Activated CD8-positive, alpha-beta memory T cell treated with anti-CD3 and anti-CD28 coated beads, Interleukin-2, amount 10 ng/mL, durations not matched to agents 7 days and 5 days (primary cell): Measurements from ENCODE around the gene SLC16A12. TPM values are rescaled to one million over a fixed set of nuclear protein-coding genes. Genes with fewer than 3 reads are reported as not detected.
"Not testable (repeated sequence)": the region's sequence is repeated elsewhere in the genome, so short reads cannot be mapped to it uniquely, and the experiment has no call there.

Experiments
- ATAC-seq: fragments of 150-1000 bp; cut with Tn5 transposase; one replicate; pipeline ENCODE4 v1.10.0; 2021; ENCODE audit warnings: moderate library complexity
- CTCF ChIA-PET: fragments of 350-600 bp; sonication (Branson Sonifier 250); formaldehyde crosslinking; loops from one replicate; lab custom pipeline; 2021; ENCODE audit warnings: antibody characterized with exemption; lab: Charles Lee
- DNase-seq: peaks from one replicate; pipeline ENCODE4 v3.0.0-alpha.2; 2020
- H3K27ac Mint-ChIP-seq: one replicate; pipeline ENCODE4 v1.8.0; 2021; ENCODE audit warnings: mild to moderate bottlenecking, mixed read lengths
- H3K27me3 Mint-ChIP-seq: one replicate; pipeline ENCODE4 v1.8.0; 2021; ENCODE audit warnings: mixed read lengths
- H3K36me3 Mint-ChIP-seq: one replicate; pipeline ENCODE4 v1.8.0; 2021; ENCODE audit warnings: mild to moderate bottlenecking, mixed read lengths
- H3K4me1 Mint-ChIP-seq: one replicate; pipeline ENCODE4 v1.8.0; 2021; ENCODE audit warnings: mixed read lengths
- H3K4me3 Mint-ChIP-seq: one replicate; pipeline ENCODE4 v1.8.0; 2021; ENCODE audit warnings: mild to moderate bottlenecking, moderate library complexity, mixed read lengths
- H3K9me3 Mint-ChIP-seq: one replicate; pipeline ENCODE4 v1.8.0; 2022; ENCODE audit warnings: low read depth, mixed read lengths
- total RNA-seq, 2 experiments: library from RNA; stranded (reverse); gene quantifications; one replicate each; pipeline ENCODE4 v1.2.3, GENCODE V29; 2021

SLC16A12 gene
- total RNA-seq, 2 experiments from 2014 or later: not detected

- CTCF ChIA-PET: no interaction called here
- no peak for ATAC-seq
Measured at GRCh38 chr10:89537364-89537763, 2.0 kb upstream of the SLC16A12 start.

GRCh38 chr10:89536013-89536354 is 590 bp upstream of the SLC16A12 start:
- no peak overlapping the region for H3K4me3 Mint-ChIP-seq
- DNase-seq: no peak
- H3K9me3 Mint-ChIP-seq: no peaks in the 10 kb centered on the region
- peaks cover 1% of the 10 kb centered on the region for H3K36me3 Mint-ChIP-seq
- H3K4me1 Mint-ChIP-seq: peaks cover 11% of the 10 kb centered on the region
- no peak for ATAC-seq
- peaks cover 75% of the 10 kb centered on the region for H3K27me3 Mint-ChIP-seq
- no peak overlapping the region for H3K27ac Mint-ChIP-seq
- CTCF ChIA-PET: no interaction called here

More at GRCh38 chr10:89537364-89537763, 2.0 kb upstream of the SLC16A12 start:
- H3K27ac Mint-ChIP-seq: no peak overlapping the region
- H3K4me3 Mint-ChIP-seq: no peak overlapping the region
- H3K27me3 Mint-ChIP-seq: peaks cover 65% of the 10 kb centered on the region
- no peak for DNase-seq
- peaks cover 1% of the 10 kb centered on the region for H3K36me3 Mint-ChIP-seq
- H3K9me3 Mint-ChIP-seq: no peaks in the 10 kb centered on the region
- peaks cover 7% of the 10 kb centered on the region for H3K4me1 Mint-ChIP-seq

- H3K9me3 Mint-ChIP-seq: no peaks in the 10 kb centered on the region
- H3K36me3 Mint-ChIP-seq: peaks cover 1% of the 10 kb centered on the region
- H3K4me3 Mint-ChIP-seq: no peak overlapping the region
- DNase-seq: no peak
- H3K27ac Mint-ChIP-seq: no peak overlapping the region
- CTCF ChIA-PET: interaction anchor here (1.1 kb wide), 1 partner anchor 28 kb away, joined by 3 read pairs; no protein-coding TSS in a partner anchor
- H3K27me3 Mint-ChIP-seq: peaks cover 75% of the 10 kb centered on the region
- H3K4me1 Mint-ChIP-seq: peaks cover 11% of the 10 kb centered on the region
- ATAC-seq: no peak
Measured at GRCh38 chr10:89534826-89535166, 598 bp downstream of the SLC16A12 start.

GRCh38 chr10:89532476-89532875 is 2.9 kb downstream of the SLC16A12 start:
- Mint-ChIP-seq H3K27me3 (peaks cover 72% of the 10 kb centered on the region), H3K4me3 (no peak overlapping the region), H3K27ac (no peak overlapping the region), H3K36me3 (peaks cover 1% of the 10 kb centered on the region), H3K4me1 (peaks cover 11% of the 10 kb centered on the region), H3K9me3 (no peaks in the 10 kb centered on the region)
- ATAC-seq: no peak
- no peak for DNase-seq
- CTCF ChIA-PET: no interaction called here

- Mint-ChIP-seq H3K27ac (no peak overlapping the region), H3K27me3 (peaks cover 66% of the 10 kb centered on the region), H3K4me1 (peaks cover 11% of the 10 kb centered on the region), H3K36me3 (peaks cover 1% of the 10 kb centered on the region), H3K9me3 (no peaks in the 10 kb centered on the region), H3K4me3 (no peak overlapping the region)
- DNase-seq (no peak), ATAC-seq (peak; percentile 49)
- CTCF ChIA-PET: no interaction called here
Measured at GRCh38 chr10:89531359-89531758, 4.0 kb downstream of the SLC16A12 start.

- H3K27me3 Mint-ChIP-seq: peaks cover 56% of the 10 kb centered on the region
- CTCF ChIA-PET: interaction anchor here (0.9 kb wide), 1 partner anchor 9 kb away, joined by 3 read pairs; no protein-coding TSS in a partner anchor
Measured at GRCh38 chr10:89529711-89530110, 5.7 kb downstream of the SLC16A12 start.

GRCh38 chr10:89526358-89526757 is 9.0 kb downstream of the SLC16A12 start:
- Mint-ChIP-seq H3K4me1 (peaks cover 2% of the 10 kb centered on the region), H3K4me3 (no peak overlapping the region), H3K27ac (no peak overlapping the region), H3K9me3 (no peaks in the 10 kb centered on the region), H3K36me3 (no peaks in the 10 kb centered on the region), H3K27me3 (peaks cover 31% of the 10 kb centered on the region)
- ATAC-seq (no peak), DNase-seq (no peak)
- CTCF ChIA-PET: no interaction called here

More at GRCh38 chr10:89529711-89530110, 5.7 kb downstream of the SLC16A12 start:
- not testable (repeated sequence) for H3K9me3 Mint-ChIP-seq, DNase-seq, H3K27ac Mint-ChIP-seq, H3K36me3 Mint-ChIP-seq, ATAC-seq, H3K4me1 Mint-ChIP-seq, H3K4me3 Mint-ChIP-seq

- Mint-ChIP-seq H3K36me3 (no peaks in the 10 kb centered on the region), H3K27ac (no peak overlapping the region), H3K4me1 (no peaks in the 10 kb centered on the region), H3K4me3 (no peak overlapping the region), H3K9me3 (no peaks in the 10 kb centered on the region), H3K27me3 (peaks cover 30% of the 10 kb centered on the region)
- DNase-seq: no peak
- CTCF ChIA-PET: no interaction called here
- ATAC-seq: no peak
Measured at GRCh38 chr10:89525556-89525955, 9.8 kb downstream of the SLC16A12 start.

GRCh38 chr10:89524279-89524678 is 11.1 kb downstream of the SLC16A12 start:
- Mint-ChIP-seq H3K4me3 (no peak overlapping the region), H3K27ac (no peak overlapping the region), H3K27me3 (peaks cover 29% of the 10 kb centered on the region), H3K9me3 (no peaks in the 10 kb centered on the region), H3K36me3 (no peaks in the 10 kb centered on the region), H3K4me1 (no peaks in the 10 kb centered on the region)
- ATAC-seq (no peak), DNase-seq (no peak)
- CTCF ChIA-PET: no interaction called here

GRCh38 chr10:89523274-89523673 is 12.1 kb downstream of the SLC16A12 start:
- no peaks in the 10 kb centered on the region for H3K4me1 Mint-ChIP-seq
- no peaks in the 10 kb centered on the region for H3K36me3 Mint-ChIP-seq
- no peak overlapping the region for H3K27ac Mint-ChIP-seq
- H3K4me3 Mint-ChIP-seq: no peak overlapping the region
- CTCF ChIA-PET: no interaction called here
- no peaks in the 10 kb centered on the region for H3K9me3 Mint-ChIP-seq
- ATAC-seq (no peak), DNase-seq (no peak)
- H3K27me3 Mint-ChIP-seq: peaks cover 23% of the 10 kb centered on the region

- CTCF ChIA-PET: no interaction called here
- no peak overlapping the region for H3K27ac Mint-ChIP-seq
Measured at GRCh38 chr10:89522463-89522862, 12.9 kb downstream of the SLC16A12 start.

GRCh38 chr10:89521368-89521767 is 14.0 kb downstream of the SLC16A12 start:
- no peak for ATAC-seq
- Mint-ChIP-seq H3K4me1 (no peaks in the 10 kb centered on the region), H3K27ac (no peak overlapping the region), H3K4me3 (no peak overlapping the region), H3K36me3 (no peaks in the 10 kb centered on the region), H3K9me3 (no peaks in the 10 kb centered on the region), H3K27me3 (peaks cover 16% of the 10 kb centered on the region)
- no peak for DNase-seq
- CTCF ChIA-PET: interaction anchor here (1.7 kb wide), 1 partner anchor 8 kb away, joined by 3 read pairs; no protein-coding TSS in a partner anchor

More at GRCh38 chr10:89522463-89522862, 12.9 kb downstream of the SLC16A12 start:
- ATAC-seq (no peak), DNase-seq (no peak)
- no peaks in the 10 kb centered on the region for H3K36me3 Mint-ChIP-seq
- no peak overlapping the region for H3K4me3 Mint-ChIP-seq
- H3K9me3 Mint-ChIP-seq: no peaks in the 10 kb centered on the region
- H3K4me1 Mint-ChIP-seq: no peaks in the 10 kb centered on the region
- H3K27me3 Mint-ChIP-seq: peaks cover 20% of the 10 kb centered on the region

- Mint-ChIP-seq H3K4me3 (no peak overlapping the region), H3K9me3 (no peaks in the 10 kb centered on the region), H3K27ac (no peak overlapping the region), H3K27me3 (peaks cover 13% of the 10 kb centered on the region), H3K36me3 (no peaks in the 10 kb centered on the region), H3K4me1 (no peaks in the 10 kb centered on the region)
- ATAC-seq (no peak), DNase-seq (no peak)
- CTCF ChIA-PET: interaction anchor here (1.7 kb wide), 1 partner anchor 8 kb away, joined by 3 read pairs; no protein-coding TSS in a partner anchor
Measured at GRCh38 chr10:89520706-89521105, 14.7 kb downstream of the SLC16A12 start.

- no peaks in the 10 kb centered on the region for H3K9me3 Mint-ChIP-seq
- H3K4me1 Mint-ChIP-seq: no peaks in the 10 kb centered on the region
- ATAC-seq: no peak
- H3K27ac Mint-ChIP-seq: no peak overlapping the region
- no peak overlapping the region for H3K4me3 Mint-ChIP-seq
- peaks cover 10% of the 10 kb centered on the region for H3K27me3 Mint-ChIP-seq
- H3K36me3 Mint-ChIP-seq: no peaks in the 10 kb centered on the region
- DNase-seq: no peak
- CTCF ChIA-PET: no interaction called here
Measured at GRCh38 chr10:89518876-89519842, 16.2 kb downstream of the SLC16A12 start.
